K562 (cell line): ENCODE data around the gene PIGV. TPM values are rescaled to one million over a fixed set of nuclear protein-coding genes. Genes with fewer than 3 reads are reported as not detected.

Source experiments
- ATAC-seq: fragments of 200-7000 bp; cut with Tn5 transposase; 3 replicates; pipeline ENCODE4 v1.9.1; 2020; ENCODE audit warnings: moderate library complexity
- BruUV-seq: library from RNA; stranded (reverse); fragments of 400-500 nt; replicated peaks from 2 replicates; lab custom pipeline; 2021; lab: Mats Ljungman, UMichigan
- CTCF ChIA-PET: fragments of 300-600 bp; formaldehyde crosslinking; extraction: SDS; loops from one replicate; lab custom pipeline; 2021; ENCODE audit warnings: low intra/inter-chr PET ratio; lab: Yijun Ruan, JAX
- POLR2A ChIA-PET: fragments of 300-600, 350-650 bp; sonication (Branson Sonifier 250); formaldehyde crosslinking; extraction: SDS; loops from one replicate; lab custom pipeline; 2021; ENCODE audit warnings: antibody characterized with exemption, inconsistent platforms; lab: Yijun Ruan, JAX
- DNase-seq, 4 experiments: peaks; one replicate each; pipeline versions ENCODE4 v3.0.0 to v3.0.0-alpha.2; 2011 to 2018; ENCODE audit warnings: low spot score in 3 of 4, mixed read lengths in 3 of 4; ENCODE audit errors: extremely low read depth in 1 of 4
- FAIRE-seq: peaks from 2 replicates; lab custom pipeline; 2011; peaks lifted over from hg19 to GRCh38; lab: Jason Lieb, UNC
- H2AFZ ChIP-seq: 2 replicates; pipeline ENCODE4 v1.6.0; 2011; ENCODE audit warnings: low read depth, low read length, control low read depth, inconsistent platforms
- H3K27ac ChIP-seq: fragments of 200-600 bp; 3 replicates; pipeline ENCODE4 v1.8.0; 2011; ENCODE audit warnings: low read depth, mild to moderate bottlenecking, control low read depth, inconsistent platforms, low read length, moderate library complexity, mixed read lengths; ENCODE audit errors: extremely low read depth
- H3K27me3 ChIP-seq, 2 experiments: fragments of 300-600 bp in 1 of 2; 2 replicates in 1 of 2; 3 replicates in 1 of 2; pipeline versions ENCODE4 v1.6.0 to v1.8.0; 2011; ENCODE audit warnings: inconsistent platforms in 2 of 2, low read length in 2 of 2, mild to moderate bottlenecking in 1 of 2, mixed read lengths in 1 of 2, moderate library complexity in 1 of 2; ENCODE audit not compliant: control insufficient read depth in 2 of 2, insufficient read depth in 2 of 2
- H3K36me3 ChIP-seq: fragments of 300-600 bp; 3 replicates; pipeline ENCODE4 v1.8.0; 2011; ENCODE audit warnings: mild to moderate bottlenecking, low read length, inconsistent platforms; ENCODE audit not compliant: control insufficient read depth, insufficient read depth
- H3K4me1 ChIP-seq, 2 experiments: fragments of 200-600 bp in 1 of 2; replicated peaks in 1 of 2; 2 replicates in 1 of 2; 3 replicates in 1 of 2; pipeline versions ENCODE4 v1.5.1 to v1.8.0; 2011; ENCODE audit warnings: inconsistent platforms in 2 of 2, low read length in 2 of 2, mild to moderate bottlenecking in 1 of 2, mixed read lengths in 1 of 2, moderate library complexity in 1 of 2; ENCODE audit not compliant: control insufficient read depth in 2 of 2, insufficient read depth in 2 of 2
- H3K4me2 ChIP-seq: 2 replicates; pipeline ENCODE4 v1.6.1; 2011; ENCODE audit warnings: low read length, control low read depth, inconsistent platforms, mixed read lengths; ENCODE audit not compliant: insufficient read depth
- H3K4me3 ChIP-seq: fragments of 200-600 bp; sonication (generic), shearing (Covaris generic); 2 replicates; pipeline ENCODE4 v1.5.1; 2016; ENCODE audit warnings: control low read depth, inconsistent platforms
- H3K79me2 ChIP-seq: fragments of 200-600 bp; 3 replicates; pipeline ENCODE4 v1.8.0; 2011; ENCODE audit warnings: low read length, inconsistent platforms; ENCODE audit not compliant: control insufficient read depth, insufficient read depth
- H3K9ac ChIP-seq, 2 experiments: 2 replicates each; pipeline versions ENCODE4 v1.6.0 to v1.6.1; 2011; ENCODE audit warnings: low read depth in 2 of 2, low read length in 2 of 2, control low read depth in 1 of 2, inconsistent platforms in 1 of 2, mild to moderate bottlenecking in 1 of 2, mixed read lengths in 1 of 2; ENCODE audit not compliant: insufficient read depth in 1 of 2
- H3K9me1 ChIP-seq: one replicate; pipeline ENCODE4 v1.6.0; 2011; ENCODE audit warnings: inconsistent platforms, mild to moderate bottlenecking, low read length, moderate library complexity; ENCODE audit not compliant: control insufficient read depth, insufficient read depth
- H3K9me3 ChIP-seq: replicated peaks from 2 replicates; pipeline ENCODE4 v1.5.1; 2011; ENCODE audit warnings: low read depth, low read length, inconsistent platforms; ENCODE audit not compliant: control insufficient read depth, insufficient read depth
- H4K20me1 ChIP-seq: replicated peaks from 2 replicates; pipeline ENCODE4 v1.6.1; 2011; ENCODE audit warnings: low read length, inconsistent platforms, mixed read lengths; ENCODE audit not compliant: control insufficient read depth, insufficient read depth
- ETV6 ChIP-seq, 3 experiments: fragments of 150-350 bp in 1 of 3; sonication (generic) in 1 of 3; formaldehyde crosslinking in 1 of 3; IDR thresholded peaks; 2 replicates each; pipeline versions ENCODE4 v1.6.1 to v1.8.0; 2014 to 2022; ENCODE audit warnings: borderline replicate concordance in 2 of 3, low read depth in 2 of 3, antibody characterized with exemption in 1 of 3, low read length in 1 of 3, mild to moderate bottlenecking in 1 of 3, missing genetic modification reagents in 1 of 3
- FIP1L1 ChIP-seq: fragments of 200-400 bp; formaldehyde crosslinking; IDR thresholded peaks from 2 replicates; pipeline ENCODE4 v1.6.1; 2018; ENCODE audit warnings: mild to moderate bottlenecking, low read depth, low read length; ENCODE audit not compliant: poor library complexity, severe bottlenecking
- HDAC3 ChIP-seq: fragments of 450-650 bp; IDR thresholded peaks from 2 replicates; pipeline ENCODE4 v1.6.1; 2018; ENCODE audit warnings: borderline replicate concordance, mild to moderate bottlenecking, moderate library complexity; ENCODE audit not compliant: partially characterized antibody
- HIVEP1 ChIP-seq: fragments of 250-450 bp; sonication (Bioruptor Pico); IDR thresholded peaks from 2 replicates; pipeline ENCODE4 v1.4.0; 2020; ENCODE audit warnings: mild to moderate bottlenecking
- HSF4 ChIP-seq: fragments of 250-450 bp; sonication (Bioruptor Pico); IDR thresholded peaks from 2 replicates; pipeline ENCODE4 v2.1.2; 2022; ENCODE audit warnings: mild to moderate bottlenecking, moderate library complexity, borderline replicate concordance
- OTX1 ChIP-seq: fragments of 450-650 bp; formaldehyde crosslinking; IDR thresholded peaks from 2 replicates; pipeline ENCODE4 v1.4.0; 2022; ENCODE audit warnings: mild to moderate bottlenecking
- PHF20 ChIP-seq: fragments of 450-650 bp; IDR thresholded peaks from 2 replicates; pipeline ENCODE4 v1.6.1; 2018; ENCODE audit not compliant: partially characterized antibody
- SMAD4 ChIP-seq: fragments of 250-450 bp; sonication (Bioruptor Pico); conservative IDR thresholded peaks from 2 replicates; pipeline ENCODE4 v1.8.0; 2021; ENCODE audit warnings: inconsistent platforms, mild to moderate bottlenecking, moderate library complexity
- SRF ChIP-seq, 2 experiments: fragments of 250-450, 450-650 bp in 1 of 2; sonication (Bioruptor Pico) in 1 of 2; sonication (generic) in 1 of 2; formaldehyde crosslinking; IDR thresholded peaks; 2 replicates each; pipeline versions ENCODE4 v1.5.0 to v1.5.1; 2020 to 2022; ENCODE audit warnings: mild to moderate bottlenecking in 1 of 2, missing genetic modification reagents in 1 of 2
- U2AF2 ChIP-seq: fragments of 200-400 bp; formaldehyde crosslinking; optimal IDR thresholded peaks from 2 replicates; pipeline ENCODE3; 2017; ENCODE audit warnings: low read depth, mild to moderate bottlenecking, low read length
- ZFPM2 ChIP-seq: fragments of 250-450 bp; sonication (Bioruptor Pico); IDR thresholded peaks from 2 replicates; pipeline ENCODE4 v1.5.1; 2022; ENCODE audit warnings: mild to moderate bottlenecking
- ZKSCAN8 ChIP-seq: fragments of 200-800 bp; sonication (Bioruptor generic); IDR thresholded peaks from 2 replicates; pipeline ENCODE4 v1.6.1; 2016; ENCODE audit warnings: missing genetic modification characterization, missing compliant biosample characterization
- ZNF197 ChIP-seq: fragments of 200-800 bp; sonication (Bioruptor generic); IDR thresholded peaks from 2 replicates; pipeline ENCODE4 v1.6.1; 2016; ENCODE audit warnings: low read depth, missing genetic modification characterization, missing compliant biosample characterization
- ZNF239 ChIP-seq: fragments of 250-450 bp; sonication (Bioruptor Pico); IDR thresholded peaks from 2 replicates; pipeline ENCODE4 v1.4.0; 2020; ENCODE audit warnings: mild to moderate bottlenecking
- ZNF282 ChIP-seq: sonication (generic); formaldehyde crosslinking; IDR thresholded peaks from 2 replicates; pipeline ENCODE4 v1.8.1; 2023; ENCODE audit warnings: missing genetic modification reagents
- ZNF695 ChIP-seq: fragments of 450-650 bp; formaldehyde crosslinking; IDR thresholded peaks from 2 replicates; pipeline ENCODE4 v1.4.0; 2020; ENCODE audit warnings: mild to moderate bottlenecking, moderate library complexity
- ZNF830 ChIP-seq: fragments of 250-450 bp; sonication (Bioruptor Pico); IDR thresholded peaks from 2 replicates; pipeline ENCODE4 v1.5.0; 2021; ENCODE audit warnings: mild to moderate bottlenecking
- WGBS: fragments of 100-300 bp; shearing (Covaris generic); methylation state at CpG from one replicate; pipeline ENCODE4 v1.1.6; 2016; ENCODE audit warnings: low coverage, mixed read lengths; ENCODE audit not compliant: insufficient coverage; ENCODE audit errors: missing lambda C conversion rate; 5-methylcytosine and 5-hydroxymethylcytosine counted together
- in situ Hi-C: fragments of 300-500 bp; cut with MboI; formaldehyde crosslinking; loops from 4 replicates; pipeline ENCODE4 v1.15.0; 2018; ENCODE audit warnings: inconsistent platforms, mixed read lengths
- intact Hi-C: fragments of 100-400 bp; cut with micrococcal nuclease; formaldehyde crosslinking; loops from 2 replicates; pipeline ENCODE4 v1.14.2; 2022
- polyA plus RNA-seq, 8 experiments: library from polyadenylated mRNA; depleted of rRNA in 4 of 8; stranded (reverse) in 5 of 8; unstranded in 3 of 8; fragments of >200 nt; fragmentation: Nextera tagmentation in 2 of 8; fragmentation: Illumina TruSeq in 1 of 8; extraction: Ambion mirVana in 2 of 8; extraction: Trizol in 1 of 8; gene quantifications; 2 replicates each; pipeline versions ENCODE4 v1.2.1 to v1.2.3, GENCODE V29; 2011 to 2014; ENCODE audit warnings: inconsistent platforms in 1 of 8, missing spikeins in 1 of 8
- total RNA-seq, 7 experiments: library from RNA; depleted of rRNA in 6 of 7; stranded (reverse); fragments of >200 nt in 6 of 7; fragmentation: Illumina TruSeq in 2 of 7; extraction: Trizol in 2 of 7; gene quantifications; 2 replicates each; pipeline versions ENCODE4 v1.2.1 to v1.2.3, GENCODE V29; 2011 to 2021; ENCODE audit warnings: low replicate concordance in 1 of 7
- TF ChIP-seq, protein P1 (sequence below), 2 experiments: fragments of 450-650 bp in 1 of 2; sonication (generic) in 1 of 2; formaldehyde crosslinking; conservative IDR thresholded peaks; 2 replicates each; pipeline versions ENCODE4 v1.4.0 to v1.8.1; 2020 to 2022; ENCODE audit warnings: mild to moderate bottlenecking in 1 of 2, missing genetic modification reagents in 1 of 2
- TF ChIP-seq, protein P2 (sequence below), 2 experiments: fragments of 250-450 bp in 1 of 2; fragments of 450-650 bp in 1 of 2; sonication (Bioruptor Pico) in 1 of 2; IDR thresholded peaks; 2 replicates each; pipeline versions ENCODE4 v1.6.1 to v1.8.0; 2016 to 2021; ENCODE audit warnings: mild to moderate bottlenecking in 2 of 2, moderate library complexity in 2 of 2, missing compliant biosample characterization in 1 of 2, missing genetic modification characterization in 1 of 2

The PIGV gene
- total and polyA plus RNA-seq, 9 of the 15 experiments (the other 6 are each of a cell fraction or from before 2014, with no cell fraction given), result 8.4 to 21.8 (median 11.7) TPM

DNA sequence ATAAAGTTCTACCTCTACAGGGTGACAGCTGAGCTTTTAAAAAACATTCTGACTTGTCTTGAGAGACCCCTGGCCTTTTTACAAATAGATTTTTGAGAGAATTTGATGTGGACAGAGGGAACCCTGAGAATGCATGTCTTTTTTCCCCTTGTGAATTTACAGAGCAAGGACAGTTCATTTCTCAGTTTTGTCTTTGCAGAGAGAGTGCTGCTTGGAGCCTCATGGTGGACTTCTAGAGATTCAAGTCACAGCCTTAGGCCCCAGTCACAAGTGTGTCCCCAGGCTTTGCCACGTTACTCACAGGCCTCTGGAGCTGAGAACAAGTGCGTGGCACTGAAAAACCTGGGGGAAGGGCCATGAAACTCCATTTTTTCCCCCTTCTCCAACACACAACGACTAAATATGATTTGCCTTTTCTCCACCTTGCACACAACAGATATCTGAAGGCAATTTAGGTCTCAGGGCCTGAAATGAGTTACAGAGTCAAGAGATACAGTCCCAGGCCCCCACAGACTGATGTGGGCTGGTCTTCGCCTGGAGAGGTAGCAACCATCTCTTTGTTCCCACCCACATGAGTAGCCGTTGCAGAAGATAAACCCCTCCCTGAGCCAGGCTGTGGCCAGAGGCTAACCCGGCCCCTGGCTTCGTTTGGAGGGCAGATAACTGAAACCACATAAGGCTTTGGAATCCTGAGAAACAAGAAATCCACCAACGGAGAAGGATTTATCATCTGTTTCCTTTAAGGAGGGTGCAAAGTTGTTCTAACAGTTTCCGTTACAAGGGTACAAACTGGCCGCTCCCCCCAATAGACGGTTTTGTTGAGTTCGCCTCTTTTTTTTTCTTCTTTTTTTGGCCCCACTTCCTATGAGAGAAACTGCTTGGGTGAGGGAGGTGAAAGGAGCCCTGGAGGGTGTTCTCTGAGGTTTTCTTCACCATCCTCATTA, 1.0 kb upstream of the PIGV start:
- Histone ChIP-seq H3K36me3 (peaks cover 22% of the 10 kb centered on the region), H3K79me2 (peaks cover 66% of the 10 kb centered on the region), H3K4me1 (peaks cover 56 to 86% of the 10 kb centered on the region in 2 experiments), H3K4me2 (peak overlapping the region; percentile 96), H3K9ac (peak overlapping the region; percentile 97 to 98), H2AFZ (peak overlapping the region; percentile 94), H3K4me3 (peak overlapping the region; percentile 66), H4K20me1 (no peaks in the 10 kb centered on the region), H3K9me3 (no peaks in the 10 kb centered on the region), H3K27ac (peak overlapping the region; percentile 98), H3K27me3 (no peaks in the 10 kb centered on the region), H3K9me1 (no peaks in the 10 kb centered on the region)
- in situ Hi-C loops (no loop called here), intact Hi-C loops (loop anchor here (2.0 to 5.0 kb wide), 2 partner anchors 42 to 299 kb away; no protein-coding TSS in a partner anchor)
- DNase-seq, result peak; percentile 74 to 98 (median 87)
- peak; percentile 89 for FAIRE-seq
- ChIA-PET POLR2A (interaction anchor here (0.6 to 9.2 kb wide), 23 partner anchors 10 to 202 kb away, joined by 3 to 112 read pairs (median 4); partner anchors contain the start of genes ARID1A and GPATCH3), CTCF (interaction anchor here (5.0 kb wide), 1 partner anchor 184 kb away, joined by 80 read pairs; no protein-coding TSS in a partner anchor)
- peak; percentile 79 for ATAC-seq
- 3% methylated on average over 12 of the region's 12 CpGs for WGBS
- TSS peak; percentile 87 for BruUV-seq
- no peak for TF ChIP-seq U2AF2
- TF ChIP-seq SRF (CRISPR knock-in tag; IDR thresholded peaks at IDR 0.05), result peak in 1 of 2 experiments; percentile 84; a peak in 2 of 4 replicates
- TF ChIP-seq FIP1L1, result no peak
- peak; percentile 6 for TF ChIP-seq PHF20
- no peak for TF ChIP-seq ZNF282
- 0 out of 2 replicates have a peak, but pooled peaks have one; percentile 28 for TF ChIP-seq ZFPM2 (CRISPR knock-in tag)
- TF ChIP-seq HDAC3, result no peak
- no peak for TF ChIP-seq HSF4 (CRISPR knock-in tag)
- TF ChIP-seq OTX1, result no peak
- TF ChIP-seq SMAD4, result peak; percentile 56; the same call in 1 of the 2 replicates
- TF ChIP-seq ZNF239 (CRISPR knock-in tag), result no peak
- TF ChIP-seq ZKSCAN8 (CRISPR knock-in tag), result peak; percentile 67
- TF ChIP-seq HIVEP1, result peak; percentile 76; the same call in 1 of the 2 replicates
- TF ChIP-seq ZNF695 (CRISPR knock-in tag), result peak; percentile 81; the same call in 1 of the 2 replicates
- peak; percentile 65 to 77; a peak in 1 of 4 replicates for TF ChIP-seq ETV6 (IDR thresholded peaks at IDR 0.05; ENCODE audit: borderline replicate concordance in 1 of 2, low read depth in 2 of 2, low read length in 1 of 2)
- TF ChIP-seq ETV6 (CRISPR knock-in tag; IDR thresholded peaks at IDR 0.05; ENCODE audit: borderline replicate concordance), result no peak
- no peak for TF ChIP-seq ZNF830 (CRISPR knock-in tag)
- TF ChIP-seq, protein P1, sequence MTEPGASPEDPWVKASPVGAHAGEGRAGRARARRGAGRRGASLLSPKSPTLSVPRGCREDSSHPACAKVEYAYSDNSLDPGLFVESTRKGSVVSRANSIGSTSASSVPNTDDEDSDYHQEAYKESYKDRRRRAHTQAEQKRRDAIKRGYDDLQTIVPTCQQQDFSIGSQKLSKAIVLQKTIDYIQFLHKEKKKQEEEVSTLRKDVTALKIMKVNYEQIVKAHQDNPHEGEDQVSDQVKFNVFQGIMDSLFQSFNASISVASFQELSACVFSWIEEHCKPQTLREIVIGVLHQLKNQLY (CRISPR knock-in tag; conservative IDR thresholded peaks at IDR 0.05), result no peak
- peak; percentile 56 for TF ChIP-seq ZNF197
- TF ChIP-seq, protein P2, sequence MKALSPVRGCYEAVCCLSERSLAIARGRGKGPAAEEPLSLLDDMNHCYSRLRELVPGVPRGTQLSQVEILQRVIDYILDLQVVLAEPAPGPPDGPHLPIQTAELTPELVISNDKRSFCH (CRISPR knock-in tag; IDR thresholded peaks at IDR 0.05), result peak; percentile 55; the same call in 1 of the 2 replicates
- TF ChIP-seq, protein P2 (tag; IDR thresholded peaks at IDR 0.05), result peak; percentile 52; the same call in 1 of the 2 replicates
